Suprapubic skin (tissue), 4 donors: ENCODE results near the gene RARB.

Experiments
- CTCF ChIP-seq, 2 donors: fragments of 200-600 bp in 1 of 2; fragments of 450-650 bp in 1 of 2; sonication (generic) in 1 of 2; IDR thresholded peaks; one replicate each; pipeline ENCODE4 v1.5.1; 2016 to 2019; ENCODE audit warnings: antibody characterized with exemption in 2 of 2, mild to moderate bottlenecking in 1 of 2, moderate library complexity in 1 of 2
- POLR2A ChIP-seq, 2 donors: fragments of 450-650 bp; IDR thresholded peaks; one replicate each; pipeline ENCODE4 v1.6.1; 2017; ENCODE audit warnings: antibody characterized with exemption in 2 of 2, mild to moderate bottlenecking in 2 of 2, moderate library complexity in 2 of 2
- POLR2AphosphoS5 ChIP-seq, 3 donors: sonication (generic); formaldehyde crosslinking; IDR thresholded peaks; one replicate each; pipeline ENCODE4 v1.6.1; 2017; ENCODE audit warnings: antibody characterized with exemption in 3 of 3

GRCh38 chr3:25547103-25547502, 119.0 kb downstream of the RARB start:
- TF ChIP-seq CTCF (IDR thresholded peaks at IDR 0.05), result no peak
- no peak for TF ChIP-seq POLR2A (IDR thresholded peaks at IDR 0.05)
- TF ChIP-seq POLR2AphosphoS5 (IDR thresholded peaks at IDR 0.05), result no peak
